HCT116 (cell line): ENCODE results near the gene GOLGA1.

Source experiments
- ATF3 ChIP-seq: IDR thresholded peaks from 2 replicates; pipeline ENCODE4 v1.6.1; 2012
- CTCF ChIP-seq, 3 experiments: fragments of 200-600 bp in 1 of 3; sonication (generic) in 1 of 3; IDR thresholded peaks in 2 of 3; conservative IDR thresholded peaks in 1 of 3; 2 replicates each; pipeline ENCODE4 v1.5.1; 2012 to 2017; ENCODE audit warnings: low read depth in 2 of 3, low read length in 2 of 3, antibody characterized with exemption in 1 of 3, borderline replicate concordance in 1 of 3, control low read depth in 1 of 3, mild to moderate bottlenecking in 1 of 3, mixed read lengths in 1 of 3, mixed run types in 1 of 3, moderate library complexity in 1 of 3; ENCODE audit not compliant: insufficient read depth in 1 of 3
- POLR2AphosphoS5 ChIP-seq: IDR thresholded peaks from 2 replicates; pipeline ENCODE4 v1.6.1; 2011; ENCODE audit warnings: mild to moderate bottlenecking, low read depth, low read length, moderate library complexity

GRCh38 chr9:124829334-124829669, 111.6 kb downstream of the GOLGA1 start:
- TF ChIP-seq ATF3 (no peak), CTCF (IDR thresholded peaks at IDR 0.05 in 2 of 3, conservative IDR thresholded peaks at IDR 0.05 in 1 of 3; ENCODE audit: borderline replicate concordance in 1 of 3, insufficient read depth in 1 of 3, low read depth in 2 of 3, low read length in 2 of 3) (no peak), POLR2AphosphoS5 (no peak)
